NB4 (cell line): ENCODE measurements around the gene KLHL28.

Experiments used
- MYC ChIP-seq: IDR thresholded peaks from 2 replicates; pipeline ENCODE4 v1.6.1; 2011; ENCODE audit warnings: low read depth, low read length
- POLR2A ChIP-seq: IDR thresholded peaks from 2 replicates; pipeline ENCODE4 v1.6.1; 2011; ENCODE audit warnings: mild to moderate bottlenecking; ENCODE audit not compliant: insufficient read length; ENCODE audit errors: extremely low read depth
- TF ChIP-seq, protein P1 (sequence below): IDR thresholded peaks from one replicate; pipeline ENCODE4 v1.5.1; 2012; ENCODE audit warnings: low read depth, low read length

DNA sequence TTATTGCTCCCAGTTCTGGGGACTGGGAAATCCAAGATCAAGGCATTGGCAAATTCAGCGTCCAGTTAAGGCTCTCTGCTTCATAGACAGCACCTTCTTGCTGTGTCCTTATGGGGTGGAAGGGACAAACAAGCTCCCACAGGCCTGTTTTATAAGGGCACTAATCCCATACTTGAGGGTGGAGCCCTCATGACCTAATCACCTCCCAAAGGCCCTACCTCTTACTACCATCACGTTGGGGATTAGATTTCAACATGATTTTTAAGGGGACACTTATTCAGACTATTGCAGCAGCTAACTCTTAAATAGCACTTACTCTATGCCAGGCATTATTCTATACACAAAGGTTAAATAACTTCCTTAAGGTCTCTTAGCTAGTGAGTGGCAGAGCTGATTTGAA lies 17.5 kb upstream of the KLHL28 start:
- TF ChIP-seq, protein P1, sequence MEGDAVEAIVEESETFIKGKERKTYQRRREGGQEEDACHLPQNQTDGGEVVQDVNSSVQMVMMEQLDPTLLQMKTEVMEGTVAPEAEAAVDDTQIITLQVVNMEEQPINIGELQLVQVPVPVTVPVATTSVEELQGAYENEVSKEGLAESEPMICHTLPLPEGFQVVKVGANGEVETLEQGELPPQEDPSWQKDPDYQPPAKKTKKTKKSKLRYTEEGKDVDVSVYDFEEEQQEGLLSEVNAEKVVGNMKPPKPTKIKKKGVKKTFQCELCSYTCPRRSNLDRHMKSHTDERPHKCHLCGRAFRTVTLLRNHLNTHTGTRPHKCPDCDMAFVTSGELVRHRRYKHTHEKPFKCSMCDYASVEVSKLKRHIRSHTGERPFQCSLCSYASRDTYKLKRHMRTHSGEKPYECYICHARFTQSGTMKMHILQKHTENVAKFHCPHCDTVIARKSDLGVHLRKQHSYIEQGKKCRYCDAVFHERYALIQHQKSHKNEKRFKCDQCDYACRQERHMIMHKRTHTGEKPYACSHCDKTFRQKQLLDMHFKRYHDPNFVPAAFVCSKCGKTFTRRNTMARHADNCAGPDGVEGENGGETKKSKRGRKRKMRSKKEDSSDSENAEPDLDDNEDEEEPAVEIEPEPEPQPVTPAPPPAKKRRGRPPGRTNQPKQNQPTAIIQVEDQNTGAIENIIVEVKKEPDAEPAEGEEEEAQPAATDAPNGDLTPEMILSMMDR = no peak
- TF ChIP-seq POLR2A (no peak), MYC (no peak)
